ENCODE results near the gene ASTN2.

Gene ASTN2

GRCh38 chr9:117180896-117181445, 233.9 kb downstream of the ASTN2 start:
- in situ Hi-C loops (cut with MboI; ENCODE audit: low sequenced_read_pairs): no loop called here

GRCh38 chr9:117178596-117179375, 236.1 kb downstream of the ASTN2 start:
- in situ Hi-C loops (cut with MboI; ENCODE audit: low sequenced_read_pairs): no loop called here

GRCh38 chr9:117170567-117170966, 244.3 kb downstream of the ASTN2 start:
- in situ Hi-C loops (cut with MboI; ENCODE audit: low sequenced_read_pairs): no loop called here

GRCh38 chr9:117169089-117169621, 245.7 kb downstream of the ASTN2 start:
- in situ Hi-C loops (cut with MboI; ENCODE audit: low sequenced_read_pairs): no loop called here

GRCh38 chr9:117164512-117164911, 250.3 kb downstream of the ASTN2 start:
- in situ Hi-C loops (cut with MboI; ENCODE audit: low sequenced_read_pairs): no loop called here

GRCh38 chr9:117160254-117160653, 254.6 kb downstream of the ASTN2 start:
- in situ Hi-C loops (cut with MboI; ENCODE audit: low sequenced_read_pairs): no loop called here

GRCh38 chr9:117156771-117157535, 257.9 kb downstream of the ASTN2 start:
- in situ Hi-C loops (cut with MboI; ENCODE audit: low sequenced_read_pairs): no loop called here

- in situ Hi-C loops (cut with MboI; ENCODE audit: low sequenced_read_pairs): no loop called here
Measured at GRCh38 chr9:117156144-117156688, 258.6 kb downstream of the ASTN2 start.

- in situ Hi-C loops (cut with MboI; ENCODE audit: low sequenced_read_pairs): no loop called here
Measured at GRCh38 chr9:117153021-117153420, 261.8 kb downstream of the ASTN2 start.

GRCh38 chr9:117151716-117152115, 263.1 kb downstream of the ASTN2 start:
- in situ Hi-C loops (cut with MboI; ENCODE audit: low sequenced_read_pairs): no loop called here

GRCh38 chr9:117149996-117150395, 264.9 kb downstream of the ASTN2 start:
- in situ Hi-C loops (cut with MboI; ENCODE audit: low sequenced_read_pairs): no loop called here

- in situ Hi-C loops (cut with MboI; ENCODE audit: low sequenced_read_pairs): no loop called here
Measured at GRCh38 chr9:117145811-117146490, 268.9 kb downstream of the ASTN2 start.

- in situ Hi-C loops (cut with MboI; ENCODE audit: low sequenced_read_pairs): no loop called here
Measured at GRCh38 chr9:117145081-117145480, 269.8 kb downstream of the ASTN2 start.

- in situ Hi-C loops (cut with MboI; ENCODE audit: low sequenced_read_pairs): no loop called here
Measured at GRCh38 chr9:117138231-117138630, 276.6 kb downstream of the ASTN2 start.

- in situ Hi-C loops (cut with MboI; ENCODE audit: low sequenced_read_pairs): no loop called here
Measured at GRCh38 chr9:117136461-117136860, 278.4 kb downstream of the ASTN2 start.

- in situ Hi-C loops (cut with MboI; ENCODE audit: low sequenced_read_pairs): no loop called here
Measured at GRCh38 chr9:117135501-117136098, 279.3 kb downstream of the ASTN2 start.

- in situ Hi-C loops (cut with MboI; ENCODE audit: low sequenced_read_pairs): no loop called here
Measured at GRCh38 chr9:117134826-117135500, 279.9 kb downstream of the ASTN2 start.

GRCh38 chr9:117126871-117127270, 288.0 kb downstream of the ASTN2 start:
- in situ Hi-C loops (cut with MboI; ENCODE audit: low sequenced_read_pairs): no loop called here

- in situ Hi-C loops (cut with MboI; ENCODE audit: low sequenced_read_pairs): no loop called here
Measured at GRCh38 chr9:117125531-117125930, 289.3 kb downstream of the ASTN2 start.

- in situ Hi-C loops (cut with MboI; ENCODE audit: low sequenced_read_pairs): no loop called here
Measured at GRCh38 chr9:117123729-117124128, 291.1 kb downstream of the ASTN2 start.
